PFSK-1 (cell line): ENCODE results near the gene TUBB6.

ENCODE experiments used
- FOXP2 ChIP-seq: optimal IDR thresholded peaks from 2 replicates; pipeline ENCODE3; 2011; ENCODE audit warnings: borderline replicate concordance, control low read depth, inconsistent platforms; ENCODE audit not compliant: insufficient read depth; ENCODE audit errors: extremely low read length, extremely low read depth
- POLR2AphosphoS5 ChIP-seq: IDR thresholded peaks from 2 replicates; pipeline ENCODE4 v1.6.1; 2012; ENCODE audit warnings: low read depth, mild to moderate bottlenecking, control low read depth, low read length, moderate library complexity
- REST ChIP-seq, 2 experiments: IDR thresholded peaks; 2 replicates each; pipeline versions ENCODE4 v1.6.1 to v1.8.0; 2011 to 2012; ENCODE audit warnings: low read depth in 2 of 2, low read length in 2 of 2, control low read depth in 1 of 2, inconsistent platforms in 1 of 2, mild to moderate bottlenecking in 1 of 2, moderate library complexity in 1 of 2; ENCODE audit not compliant: insufficient read depth in 1 of 2
- SIN3A ChIP-seq: IDR thresholded peaks from 2 replicates; pipeline ENCODE4 v1.6.1; 2012; ENCODE audit warnings: mild to moderate bottlenecking, low read length, moderate library complexity, borderline replicate concordance; ENCODE audit not compliant: insufficient read depth
- TAF1 ChIP-seq: IDR thresholded peaks from 2 replicates; pipeline ENCODE4 v1.6.1; 2012; ENCODE audit warnings: low read length, control low read depth, borderline replicate concordance; ENCODE audit not compliant: insufficient read depth

TUBB6 gene

GRCh38 chr18:12271376-12272235 lies 36.4 kb upstream of the TUBB6 start:
- TF ChIP-seq POLR2AphosphoS5 (peak; percentile 42; the same call in 1 of the 2 replicates), FOXP2 (peak; percentile 64), REST (IDR thresholded peaks at IDR 0.05; ENCODE audit: insufficient read depth in 1 of 2, low read depth in 2 of 2, low read length in 2 of 2) (no peak)

- no peak for TF ChIP-seq SIN3A
- no peak for TF ChIP-seq REST (IDR thresholded peaks at IDR 0.05; ENCODE audit: insufficient read depth in 1 of 2, low read depth in 2 of 2, low read length in 2 of 2)
- no peak for TF ChIP-seq POLR2AphosphoS5
- no peak for TF ChIP-seq TAF1
- TF ChIP-seq FOXP2 = no peak
Measured at GRCh38 chr18:12274793-12275192, 33.2 kb upstream of the TUBB6 start.

GRCh38 chr18:12276736-12277554 lies 31.1 kb upstream of the TUBB6 start:
- TF ChIP-seq SIN3A (no peak), REST (IDR thresholded peaks at IDR 0.05; ENCODE audit: insufficient read depth in 1 of 2, low read depth in 2 of 2, low read length in 2 of 2) (no peak), FOXP2 (no peak), POLR2AphosphoS5 (no peak), TAF1 (no peak)

GRCh38 chr18:12278215-12278671 lies 29.8 kb upstream of the TUBB6 start:
- no peak for TF ChIP-seq TAF1
- no peak for TF ChIP-seq FOXP2
- no peak for TF ChIP-seq REST (IDR thresholded peaks at IDR 0.05; ENCODE audit: insufficient read depth in 1 of 2, low read depth in 2 of 2, low read length in 2 of 2)
- TF ChIP-seq SIN3A = no peak
- TF ChIP-seq POLR2AphosphoS5 = no peak
